Activated CD4-positive, alpha-beta T cell treated with anti-CD3 and anti-CD28 coated beads for 36 hours (primary cell): ENCODE data around the gene PROB1. TPM values are rescaled to one million over a fixed set of nuclear protein-coding genes. Genes with fewer than 3 reads are reported as not detected.
A peak's percentile ranks its signal among the peaks of the same experiment; 100 is the strongest.
"Not testable (repeated sequence)": the region's sequence is repeated elsewhere in the genome, so short reads cannot be mapped to it uniquely, and the experiment has no call there.

Experiments used
- ATAC-seq: fragments of 200-7000 bp; cut with Tn5 transposase; one replicate; pipeline ENCODE4 v1.10.0; 2021; ENCODE audit warnings: mild to moderate bottlenecking, moderate library complexity
- CTCF ChIA-PET: fragments of 350-600 bp; sonication (Branson Sonifier 250); formaldehyde crosslinking; loops from one replicate; lab custom pipeline; 2021; ENCODE audit warnings: antibody characterized with exemption; lab: Charles Lee
- POLR2A ChIA-PET: fragments of 350-600 bp; sonication (Branson Sonifier 250); formaldehyde crosslinking; loops from one replicate; lab custom pipeline; 2021; ENCODE audit warnings: antibody characterized with exemption, inconsistent platforms; lab: Charles Lee
- DNase-seq: peaks from one replicate; pipeline ENCODE4 v3.0.0-alpha.2; 2020
- H3K27ac Mint-ChIP-seq: one replicate; pipeline ENCODE4 v1.8.0; 2021; ENCODE audit warnings: mixed read lengths
- H3K27me3 Mint-ChIP-seq: one replicate; pipeline ENCODE4 v1.8.0; 2021; ENCODE audit warnings: mixed read lengths
- H3K36me3 Mint-ChIP-seq: one replicate; pipeline ENCODE4 v1.8.0; 2021; ENCODE audit warnings: low read depth, mixed read lengths
- H3K4me1 Mint-ChIP-seq: one replicate; pipeline ENCODE4 v1.8.0; 2021; ENCODE audit warnings: mixed read lengths
- H3K4me3 Mint-ChIP-seq: one replicate; pipeline ENCODE4 v1.8.0; 2021; ENCODE audit warnings: mild to moderate bottlenecking, moderate library complexity, mixed read lengths
- H3K9me3 Mint-ChIP-seq: one replicate; pipeline ENCODE4 v1.8.0; 2021; ENCODE audit warnings: low read depth, mixed read lengths
- intact Hi-C, 2 experiments: fragments of 100-400 bp; cut with DNase I in 1 of 2; cut with micrococcal nuclease in 1 of 2; formaldehyde crosslinking; loops; one replicate each; pipeline versions ENCODE4 v1.14.2 to v1.15.1; 2022 to 2024; cut with DNase I, micrococcal nuclease
- total RNA-seq, 2 experiments: library from RNA; stranded (reverse); gene quantifications; one replicate each; pipeline ENCODE4 v1.2.3, GENCODE V29; 2021

PROB1 gene
- total RNA-seq, 2 experiments from 2014 or later, result 3.2 TPM

GRCh38 chr5:139361835-139362429 lies 33.0 kb downstream of the PROB1 start:
- peaks cover 35% of the 10 kb centered on the region for H3K36me3 Mint-ChIP-seq
- no peaks in the 10 kb centered on the region for H3K9me3 Mint-ChIP-seq
- intact Hi-C loops, result loop anchor here in 1 of 2 experiments (10.0 kb wide), 1 partner anchor 537 kb away; no protein-coding TSS in a partner anchor
- CTCF ChIA-PET, result interaction anchor here (1.0 kb wide), 2 partner anchors 11 to 28 kb away, joined by 3 read pairs; no protein-coding TSS in a partner anchor
- H3K4me1 Mint-ChIP-seq, result peaks cover 20% of the 10 kb centered on the region
- DNase-seq (no peak), ATAC-seq (no peak)
- no peak overlapping the region for H3K27ac Mint-ChIP-seq
- POLR2A ChIA-PET, result no interaction called here
- no peak overlapping the region for H3K4me3 Mint-ChIP-seq
- H3K27me3 Mint-ChIP-seq, result no peaks in the 10 kb centered on the region

GRCh38 chr5:139360384-139360783 lies 34.5 kb downstream of the PROB1 start:
- Mint-ChIP-seq H3K9me3 (no peaks in the 10 kb centered on the region), H3K4me3 (no peak overlapping the region), H3K27me3 (no peaks in the 10 kb centered on the region), H3K36me3 (peaks cover 25% of the 10 kb centered on the region), H3K4me1 (peaks cover 24% of the 10 kb centered on the region), H3K27ac (no peak overlapping the region)
- ATAC-seq (no peak), DNase-seq (no peak)
- POLR2A ChIA-PET, result no interaction called here
- intact Hi-C loops, result loop anchor here in 1 of 2 experiments (10.0 kb wide), 1 partner anchor 536 kb away; no protein-coding TSS in a partner anchor
- CTCF ChIA-PET, result no interaction called here

- CTCF ChIA-PET, result interaction anchor here (0.7 kb wide), 1 partner anchor 16 kb away, joined by 4 read pairs; the partner anchor contains the start of gene PAIP2
- H3K27ac Mint-ChIP-seq, result no peak overlapping the region
Observed at GRCh38 chr5:139358064-139358463, 36.8 kb downstream of the PROB1 start.

GRCh38 chr5:139355900-139356299 lies 39.0 kb downstream of the PROB1 start:
- POLR2A ChIA-PET, ATAC-seq, DNase-seq, intact Hi-C loops, H3K4me3 Mint-ChIP-seq, H3K27me3 Mint-ChIP-seq, H3K27ac Mint-ChIP-seq, H3K9me3 Mint-ChIP-seq: not testable (repeated sequence)
- Mint-ChIP-seq H3K4me1 (peaks cover 26% of the 10 kb centered on the region), H3K36me3 (peaks cover 15% of the 10 kb centered on the region)
- CTCF ChIA-PET, result interaction anchor here (0.9 to 1.7 kb wide), 3 partner anchors 9 to 18 kb away, joined by 3 to 5 read pairs (median 3); partner anchors contain the start of gene PAIP2

More at GRCh38 chr5:139358064-139358463, 36.8 kb downstream of the PROB1 start:
- H3K27me3 Mint-ChIP-seq, result no peaks in the 10 kb centered on the region
- no peak for DNase-seq
- H3K9me3 Mint-ChIP-seq, result no peaks in the 10 kb centered on the region
- peaks cover 15% of the 10 kb centered on the region for H3K36me3 Mint-ChIP-seq
- POLR2A ChIA-PET, result interaction anchor here (0.6 kb wide), 1 partner anchor 10 kb away, joined by 4 read pairs; no protein-coding TSS in a partner anchor
- intact Hi-C loops, result no loop called here
- peaks cover 23% of the 10 kb centered on the region for H3K4me1 Mint-ChIP-seq
- ATAC-seq, result no peak
- H3K4me3 Mint-ChIP-seq, result no peak overlapping the region

- H3K9me3 Mint-ChIP-seq, result no peaks in the 10 kb centered on the region
- DNase-seq (no peak), ATAC-seq (no peak)
- H3K4me3 Mint-ChIP-seq, result no peak overlapping the region
- peaks cover 15% of the 10 kb centered on the region for H3K36me3 Mint-ChIP-seq
- no peaks in the 10 kb centered on the region for H3K27me3 Mint-ChIP-seq
- H3K27ac Mint-ChIP-seq, result no peak overlapping the region
- ChIA-PET POLR2A (interaction anchor here (0.6 kb wide), 1 partner anchor 9 kb away, joined by 5 read pairs; no protein-coding TSS in a partner anchor), CTCF (interaction anchor here (0.7 to 1.3 kb wide), 2 partner anchors 17 to 371 kb away, joined by 3 to 4 read pairs; no protein-coding TSS in a partner anchor)
- intact Hi-C loops, result no loop called here
- H3K4me1 Mint-ChIP-seq, result peaks cover 28% of the 10 kb centered on the region
Observed at GRCh38 chr5:139354186-139354585, 40.7 kb downstream of the PROB1 start.

GRCh38 chr5:139347863-139348262 lies 47.0 kb downstream of the PROB1 start:
- CTCF ChIA-PET, H3K9me3 Mint-ChIP-seq, ATAC-seq, DNase-seq, intact Hi-C loops, H3K27ac Mint-ChIP-seq, H3K27me3 Mint-ChIP-seq, H3K4me3 Mint-ChIP-seq: not testable (repeated sequence)
- Mint-ChIP-seq H3K4me1 (peaks cover 52% of the 10 kb centered on the region), H3K36me3 (peaks cover 27% of the 10 kb centered on the region)
- POLR2A ChIA-PET, result interaction anchor here (0.7 kb wide), 4 partner anchors 10 to 99 kb away, joined by 3 to 6 read pairs (median 4); no protein-coding TSS in a partner anchor

- ATAC-seq, H3K4me3 Mint-ChIP-seq, intact Hi-C loops, DNase-seq, H3K27ac Mint-ChIP-seq, H3K27me3 Mint-ChIP-seq, H3K9me3 Mint-ChIP-seq: not testable (repeated sequence)
- ChIA-PET POLR2A (interaction anchor here (0.6 to 2.3 kb wide), 3 partner anchors 9 to 52 kb away, joined by 4 to 5 read pairs (median 5); partner anchors contain the start of gene MATR3), CTCF (interaction anchor here (1.5 kb wide), 1 partner anchor 12 kb away, joined by 3 read pairs; no protein-coding TSS in a partner anchor)
- H3K4me1 Mint-ChIP-seq, result peaks cover 58% of the 10 kb centered on the region
- H3K36me3 Mint-ChIP-seq, result peaks cover 26% of the 10 kb centered on the region
Observed at GRCh38 chr5:139345442-139345841, 49.5 kb downstream of the PROB1 start.

GRCh38 chr5:139344177-139344576 lies 50.7 kb downstream of the PROB1 start:
- no peak overlapping the region for H3K27ac Mint-ChIP-seq
- POLR2A ChIA-PET, result interaction anchor here (0.8 to 2.3 kb wide), 2 partner anchors 51 to 92 kb away, joined by 5 read pairs; partner anchors contain the start of gene MATR3
- peaks cover 59% of the 10 kb centered on the region for H3K4me1 Mint-ChIP-seq
- H3K27me3 Mint-ChIP-seq, result no peaks in the 10 kb centered on the region
- H3K4me3 Mint-ChIP-seq, result peak overlapping the region; percentile 5
- no peak for ATAC-seq
- no peak for DNase-seq
- CTCF ChIA-PET, result interaction anchor here (0.6 to 1.6 kb wide), 5 partner anchors 12 to 359 kb away, joined by 3 to 4 read pairs (median 3); no protein-coding TSS in a partner anchor
- H3K9me3 Mint-ChIP-seq, result no peaks in the 10 kb centered on the region
- peaks cover 26% of the 10 kb centered on the region for H3K36me3 Mint-ChIP-seq
- intact Hi-C loops, result no loop called here

- no peaks in the 10 kb centered on the region for H3K27me3 Mint-ChIP-seq
- CTCF ChIA-PET, result interaction anchor here (0.6 to 1.6 kb wide), 4 partner anchors 11 to 359 kb away, joined by 3 to 4 read pairs (median 4); no protein-coding TSS in a partner anchor
- intact Hi-C loops, result loop anchor here in 1 of 2 experiments (2.0 kb wide), 1 partner anchor 217 kb away; the partner anchor contains the start of gene UBE2D2
- H3K4me3 Mint-ChIP-seq, result peak overlapping the region; percentile 88
- DNase-seq (no peak), ATAC-seq (no peak)
- POLR2A ChIA-PET, result no interaction called here
- H3K4me1 Mint-ChIP-seq, result peaks cover 55% of the 10 kb centered on the region
- H3K27ac Mint-ChIP-seq, result peak overlapping the region; percentile 94
- no peaks in the 10 kb centered on the region for H3K9me3 Mint-ChIP-seq
- peaks cover 25% of the 10 kb centered on the region for H3K36me3 Mint-ChIP-seq
Observed at GRCh38 chr5:139343476-139343875, 51.4 kb downstream of the PROB1 start.

GRCh38 chr5:139342423-139342723 lies 52.5 kb downstream of the PROB1 start:
- peak overlapping the region; percentile 88 for H3K4me3 Mint-ChIP-seq

More at GRCh38 chr5:139342423-139342723, 52.5 kb downstream of the PROB1 start:
- DNase-seq (no peak), ATAC-seq (no peak)
- Mint-ChIP-seq H3K27me3 (no peaks in the 10 kb centered on the region), H3K36me3 (peaks cover 24% of the 10 kb centered on the region), H3K27ac (peak overlapping the region; percentile 94), H3K4me1 (peaks cover 54% of the 10 kb centered on the region), H3K9me3 (no peaks in the 10 kb centered on the region)
- CTCF ChIA-PET, result interaction anchor here (0.5 to 3.0 kb wide), 14 partner anchors 9 to 91 kb away, joined by 3 to 16 read pairs (median 4); partner anchors contain the start of gene PROB1
- POLR2A ChIA-PET, result interaction anchor here (0.8 to 1.6 kb wide), 7 partner anchors 15 to 97 kb away, joined by 3 to 16 read pairs (median 4); partner anchors contain the start of genes DNAJC18, MATR3 and SPATA24
- intact Hi-C loops, result loop anchor here (1.0 to 2.0 kb wide), 8 partner anchors 48 to 878 kb away; partner anchors contain the start of genes DNAJC18 (in 1 of the 2), ETF1 (in 1 of the 2), SIL1 (in 1 of the 2) and UBE2D2 (in 1 of the 2)
